OCI-LY1 (cell line): ENCODE results near the gene HIRIP3.

Experiments used
- H2AFZ ChIP-seq: fragments of 200-600 bp; sonication (generic), shearing (Covaris generic); 2 replicates; pipeline ENCODE4 v1.6.0; 2014; ENCODE audit warnings: antibody characterized with exemption, mild to moderate bottlenecking, low read length
- H3F3A ChIP-seq: fragments of 200-600 bp; sonication (generic), shearing (Covaris generic); 2 replicates; pipeline ENCODE4 v1.6.0; 2014; ENCODE audit warnings: mild to moderate bottlenecking, antibody characterized with exemption, low read length, moderate library complexity; ENCODE audit not compliant: insufficient read depth
- H3K27ac ChIP-seq: fragments of 200-600 bp; sonication (generic); 2 replicates; pipeline ENCODE4 v1.5.1; 2014; ENCODE audit warnings: low read length, mixed run types, mild to moderate bottlenecking, low read depth; ENCODE audit not compliant: poor library complexity, severe bottlenecking
- H3K27me3 ChIP-seq: fragments of 200-600 bp; sonication (generic); 2 replicates; pipeline ENCODE4 v1.6.0; 2014; ENCODE audit warnings: antibody characterized with exemption, mild to moderate bottlenecking, low read length, moderate library complexity; ENCODE audit not compliant: insufficient read depth
- H3K36me3 ChIP-seq: fragments of 200-600 bp; sonication (generic); 2 replicates; pipeline ENCODE4 v1.6.1; 2014; ENCODE audit warnings: mild to moderate bottlenecking, antibody characterized with exemption, low read length, moderate library complexity, mixed read lengths; ENCODE audit not compliant: insufficient read depth
- H3K4me1 ChIP-seq: fragments of 200-600 bp; sonication (generic); 2 replicates; pipeline ENCODE4 v1.5.1; 2014; ENCODE audit warnings: mild to moderate bottlenecking, low read length, moderate library complexity; ENCODE audit not compliant: insufficient read depth, severe bottlenecking
- H3K4me2 ChIP-seq: fragments of 200-600 bp; sonication (generic), shearing (Covaris generic); 2 replicates; pipeline ENCODE4 v1.6.1; 2014; ENCODE audit warnings: low read length
- H3K4me3 ChIP-seq: fragments of 200-600 bp; sonication (generic); 2 replicates; pipeline ENCODE4 v1.5.1; 2014; ENCODE audit warnings: low read length, low read depth, mild to moderate bottlenecking, mixed read lengths; ENCODE audit not compliant: poor library complexity, severe bottlenecking
- H3K79me2 ChIP-seq: fragments of 200-600 bp; shearing (Covaris generic); 2 replicates; pipeline ENCODE4 v1.6.1; 2016; ENCODE audit warnings: mixed run types, low read length, mixed read lengths; ENCODE audit not compliant: insufficient read depth
- H3K9ac ChIP-seq: fragments of 200-600 bp; sonication (generic), shearing (Covaris generic); 2 replicates; pipeline ENCODE4 v1.6.1; 2014; ENCODE audit warnings: mild to moderate bottlenecking, low read length, mixed read lengths
- H3K9me2 ChIP-seq: fragments of 200-600 bp; sonication (generic), shearing (Covaris generic); 2 replicates; pipeline ENCODE4 v1.6.1; 2014; ENCODE audit warnings: low read depth, mild to moderate bottlenecking, low read length, mixed read lengths
- H3K9me3 ChIP-seq: fragments of 200-600 bp; shearing (Covaris generic); 2 replicates; pipeline ENCODE4 v1.6.1; 2014; ENCODE audit warnings: low read length, mixed read lengths
- H4K20me1 ChIP-seq: fragments of 200-600 bp; sonication (generic), shearing (Covaris generic); 2 replicates; pipeline ENCODE4 v1.6.0; 2016; ENCODE audit warnings: mild to moderate bottlenecking, low read length; ENCODE audit not compliant: insufficient read depth
- CTCF ChIP-seq: fragments of 200-600 bp; sonication (generic), shearing (Covaris generic); IDR thresholded peaks from 2 replicates; pipeline ENCODE4 v1.5.1; 2017; ENCODE audit warnings: mild to moderate bottlenecking, antibody characterized with exemption, low read length, moderate library complexity, mixed read lengths
- EZH2 ChIP-seq: fragments of 200-600 bp; sonication (generic), shearing (Covaris generic); IDR thresholded peaks from 2 replicates; pipeline ENCODE4 v1.8.0; 2017; ENCODE audit warnings: borderline replicate concordance, mixed run types, mild to moderate bottlenecking, antibody characterized with exemption, low read length, moderate library complexity, mixed read lengths

The HIRIP3 gene

GRCh38 chr16:29995911-29996765 is 721 bp upstream of the HIRIP3 start, which contains the start of gene INO80E:
TSS of gene INO80E (plus strand) at chr16:29996241. CDS start at chr16:29996311, 70 bp downstream.
- Histone ChIP-seq H3K9me3 (no peaks in the 10 kb centered on the region), H3K27ac (peak within 1 kb of the TSS; percentile 89), H3K4me3 (peak within 1 kb of the TSS; percentile 84), H3K4me1 (peaks cover 27% of the 10 kb centered on the region), H3K79me2 (no peaks in the 10 kb centered on the region), H3K4me2 (peak within 1 kb of the TSS; percentile 74), H4K20me1 (no peaks in the 10 kb centered on the region), H3K9ac (peak within 1 kb of the TSS; percentile 84), H3F3A (no peaks in the 10 kb centered on the region), H3K36me3 (peaks cover 50% of the 10 kb centered on the region), H2AFZ (no peak within 1 kb of the TSS), H3K9me2 (no peaks in the 10 kb centered on the region), H3K27me3 (no peaks in the 10 kb centered on the region)
- TF ChIP-seq CTCF (no peak), EZH2 (no peak)

GRCh38 chr16:29994600-29995323 is 655 bp downstream of the HIRIP3 start:
- no peak overlapping the region for H2AFZ ChIP-seq
- H3K4me1 ChIP-seq = peaks cover 27% of the 10 kb centered on the region
- no peaks in the 10 kb centered on the region for H3K9me3 ChIP-seq
- no peaks in the 10 kb centered on the region for H3F3A ChIP-seq
- H3K27me3 ChIP-seq = no peaks in the 10 kb centered on the region
- H3K4me2 ChIP-seq = peak overlapping the region; percentile 74
- H4K20me1 ChIP-seq = no peaks in the 10 kb centered on the region
- TF ChIP-seq EZH2 = no peak
- TF ChIP-seq CTCF = no peak
- no peaks in the 10 kb centered on the region for H3K9me2 ChIP-seq
- H3K9ac ChIP-seq = peak overlapping the region; percentile 84
- H3K36me3 ChIP-seq = peaks cover 57% of the 10 kb centered on the region
- H3K27ac ChIP-seq = peak overlapping the region; percentile 89
- peak overlapping the region; percentile 84 for H3K4me3 ChIP-seq
- no peaks in the 10 kb centered on the region for H3K79me2 ChIP-seq

- Histone ChIP-seq H3K36me3 (peaks cover 58% of the 10 kb centered on the region), H3K4me1 (peaks cover 27% of the 10 kb centered on the region), H3K9ac (peak overlapping the region; percentile 84)
Measured at GRCh38 chr16:29993903-29994599, 1.4 kb downstream of the HIRIP3 start.

More at GRCh38 chr16:29993903-29994599, 1.4 kb downstream of the HIRIP3 start:
- no peaks in the 10 kb centered on the region for H3K79me2 ChIP-seq
- no peaks in the 10 kb centered on the region for H3K9me2 ChIP-seq
- TF ChIP-seq EZH2 (no peak), CTCF (no peak)
- peak overlapping the region; percentile 89 for H3K27ac ChIP-seq
- H3K9me3 ChIP-seq = no peaks in the 10 kb centered on the region
- no peaks in the 10 kb centered on the region for H3K27me3 ChIP-seq
- H4K20me1 ChIP-seq = no peaks in the 10 kb centered on the region
- peak overlapping the region; percentile 84 for H3K4me3 ChIP-seq
- H3K4me2 ChIP-seq = peak overlapping the region; percentile 74
- no peak overlapping the region for H2AFZ ChIP-seq
- no peaks in the 10 kb centered on the region for H3F3A ChIP-seq
